Stimulated activated effector memory CD8-positive, alpha-beta T cell treated with anti-CD3 and anti-CD28 coated beads, Interleukin-12 subunit alpha, Interleukin-12 subunit beta, amount 100 ng/mL, for 72 hours (primary cell): Measurements from ENCODE around the gene BARX2.

ENCODE experiments used
- ATAC-seq: fragments of 150-1000 bp; cut with Tn5 transposase; 2 replicates; pipeline ENCODE4 v1.10.0; 2021
- DNase-seq, 2 donors: peaks; one replicate each; pipeline ENCODE4 v3.0.0; 2021 to 2022; ENCODE audit warnings: low spot score in 2 of 2
- H3K27ac Mint-ChIP-seq: one replicate; pipeline ENCODE4 v1.8.0; 2022; ENCODE audit warnings: mild to moderate bottlenecking, mixed read lengths
- H3K36me3 Mint-ChIP-seq: one replicate; pipeline ENCODE4 v1.8.0; 2022; ENCODE audit warnings: mild to moderate bottlenecking, mixed read lengths
- H3K4me1 Mint-ChIP-seq: one replicate; pipeline ENCODE4 v1.8.0; 2022; ENCODE audit warnings: mixed read lengths
- H3K4me3 Mint-ChIP-seq: one replicate; pipeline ENCODE4 v1.8.0; 2022; ENCODE audit warnings: mild to moderate bottlenecking, mixed read lengths
- H3K9me3 Mint-ChIP-seq: one replicate; pipeline ENCODE4 v1.8.0; 2022; ENCODE audit warnings: mixed read lengths

BARX2 gene

GRCh38 chr11:129408865-129409444, 33.3 kb downstream of the BARX2 start:
- no peak for DNase-seq
- no peak overlapping the region for H3K27ac Mint-ChIP-seq
- no peak overlapping the region for H3K4me3 Mint-ChIP-seq
- no peaks in the 10 kb centered on the region for H3K36me3 Mint-ChIP-seq
- no peaks in the 10 kb centered on the region for H3K4me1 Mint-ChIP-seq
- ATAC-seq = no peak
- no peaks in the 10 kb centered on the region for H3K9me3 Mint-ChIP-seq

DNA sequence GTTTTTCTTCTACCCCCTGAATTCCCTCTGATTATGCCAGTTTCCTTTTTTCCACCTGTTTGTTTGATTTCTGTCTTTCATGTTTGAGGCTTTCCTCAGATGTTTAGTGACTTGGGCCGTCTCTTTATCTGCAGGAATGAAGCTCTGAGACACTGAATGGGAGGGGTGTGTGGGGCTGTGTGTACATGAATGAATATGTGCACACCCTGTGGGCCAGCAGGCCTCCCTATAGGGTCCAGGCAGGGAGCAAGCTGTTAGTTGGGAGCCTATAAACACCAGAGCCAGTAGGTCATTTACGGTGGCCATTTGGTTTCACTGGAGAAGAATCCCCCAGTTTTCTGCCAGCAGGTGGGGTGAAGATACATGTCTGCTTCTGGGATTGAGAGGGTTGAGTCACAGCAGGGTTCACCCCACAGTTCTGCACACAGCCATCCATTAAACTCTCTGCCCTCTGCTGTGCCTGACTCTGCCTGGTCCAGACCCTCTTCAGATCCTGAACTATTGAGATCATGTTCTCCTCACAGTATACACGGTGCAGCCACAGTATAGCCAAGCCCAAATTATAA, 34.8 kb downstream of the BARX2 start:
- no peak overlapping the region for H3K4me3 Mint-ChIP-seq

GRCh38 chr11:129412494-129412893, 36.8 kb downstream of the BARX2 start:
- H3K4me1 Mint-ChIP-seq = no peaks in the 10 kb centered on the region
- no peaks in the 10 kb centered on the region for H3K9me3 Mint-ChIP-seq
- DNase-seq (no peak), ATAC-seq (no peak)
- H3K27ac Mint-ChIP-seq = no peak overlapping the region
- no peak overlapping the region for H3K4me3 Mint-ChIP-seq
- H3K36me3 Mint-ChIP-seq = no peaks in the 10 kb centered on the region

More for the DNA sequence above, 34.8 kb downstream of the BARX2 start:
- DNase-seq = no peak
- Mint-ChIP-seq H3K27ac (no peak overlapping the region), H3K36me3 (no peaks in the 10 kb centered on the region), H3K9me3 (no peaks in the 10 kb centered on the region), H3K4me1 (no peaks in the 10 kb centered on the region)
- peak; percentile 43 for ATAC-seq

- no peaks in the 10 kb centered on the region for H3K4me1 Mint-ChIP-seq
- no peaks in the 10 kb centered on the region for H3K36me3 Mint-ChIP-seq
- no peak overlapping the region for H3K27ac Mint-ChIP-seq
- no peaks in the 10 kb centered on the region for H3K9me3 Mint-ChIP-seq
- ATAC-seq (no peak), DNase-seq (no peak)
- no peak overlapping the region for H3K4me3 Mint-ChIP-seq
Observed at GRCh38 chr11:129414144-129414872, 38.7 kb downstream of the BARX2 start.

GRCh38 chr11:129416080-129416820, 40.6 kb downstream of the BARX2 start:
- H3K27ac Mint-ChIP-seq = no peak overlapping the region
- H3K9me3 Mint-ChIP-seq = no peaks in the 10 kb centered on the region
- no peak overlapping the region for H3K4me3 Mint-ChIP-seq
- H3K4me1 Mint-ChIP-seq = no peaks in the 10 kb centered on the region
- H3K36me3 Mint-ChIP-seq = no peaks in the 10 kb centered on the region
- no peak for ATAC-seq
- no peak for DNase-seq

GRCh38 chr11:129417458-129417857, 41.8 kb downstream of the BARX2 start:
- ATAC-seq (no peak), DNase-seq (no peak)
- Mint-ChIP-seq H3K9me3 (no peaks in the 10 kb centered on the region), H3K27ac (no peak overlapping the region), H3K4me3 (no peak overlapping the region), H3K4me1 (no peaks in the 10 kb centered on the region), H3K36me3 (no peaks in the 10 kb centered on the region)

DNA sequence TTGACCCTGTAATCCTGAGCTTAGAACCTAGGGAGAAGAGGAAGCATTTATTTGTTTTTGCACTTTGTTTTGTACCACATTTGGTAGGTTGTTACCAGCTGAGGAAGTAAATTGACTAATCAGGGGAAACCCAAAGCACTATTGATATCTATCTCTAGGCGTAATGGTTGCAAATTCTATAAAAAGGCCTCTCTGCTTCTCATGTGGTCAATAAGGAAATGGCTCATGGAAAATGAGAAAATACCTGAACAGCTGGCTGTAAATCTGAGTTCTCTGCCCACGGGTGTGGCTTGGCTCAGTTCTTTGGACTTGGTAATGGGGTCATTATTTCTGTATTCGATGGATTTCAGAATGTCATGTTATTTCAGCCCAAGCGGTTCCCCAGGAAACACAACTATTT, 42.4 kb downstream of the BARX2 start:
- H3K4me1 Mint-ChIP-seq = no peaks in the 10 kb centered on the region
- no peak overlapping the region for H3K4me3 Mint-ChIP-seq
- no peaks in the 10 kb centered on the region for H3K36me3 Mint-ChIP-seq
- ATAC-seq (no peak), DNase-seq (no peak)
- H3K27ac Mint-ChIP-seq = no peak overlapping the region
- no peaks in the 10 kb centered on the region for H3K9me3 Mint-ChIP-seq

- no peak for ATAC-seq
- Mint-ChIP-seq H3K4me1 (no peaks in the 10 kb centered on the region), H3K27ac (no peak overlapping the region), H3K4me3 (no peak overlapping the region), H3K36me3 (no peaks in the 10 kb centered on the region), H3K9me3 (no peaks in the 10 kb centered on the region)
- no peak for DNase-seq
Observed at GRCh38 chr11:129419386-129419785, 43.7 kb downstream of the BARX2 start.

GRCh38 chr11:129423426-129423825, 47.8 kb downstream of the BARX2 start:
- H3K4me3 Mint-ChIP-seq = no peak overlapping the region
- H3K27ac Mint-ChIP-seq = no peak overlapping the region
- no peaks in the 10 kb centered on the region for H3K9me3 Mint-ChIP-seq
- DNase-seq = no peak
- ATAC-seq = no peak
- no peaks in the 10 kb centered on the region for H3K36me3 Mint-ChIP-seq
- H3K4me1 Mint-ChIP-seq = no peaks in the 10 kb centered on the region

DNA sequence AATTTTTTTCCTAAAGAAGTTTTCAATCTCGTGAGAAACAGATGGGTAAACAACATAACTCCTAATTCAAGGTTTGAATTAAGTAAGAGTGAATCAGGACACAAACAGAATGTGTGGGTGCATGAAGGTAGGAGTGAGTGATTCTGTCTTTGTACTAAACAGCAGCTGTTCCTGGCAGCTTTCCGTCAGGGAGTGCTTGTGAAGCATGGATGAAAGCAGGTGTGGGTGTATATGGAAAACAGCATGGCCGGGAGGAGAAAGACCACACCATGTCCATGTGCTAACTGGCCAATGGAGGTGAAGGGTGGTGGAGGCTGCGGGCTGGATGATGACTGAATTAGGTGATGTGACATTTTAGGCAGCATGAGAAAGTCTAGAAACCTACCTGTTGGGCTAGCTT, 49.6 kb downstream of the BARX2 start:
- H3K36me3 Mint-ChIP-seq = no peaks in the 10 kb centered on the region

GRCh38 chr11:129426038-129426437, 50.4 kb downstream of the BARX2 start:
- Mint-ChIP-seq H3K9me3 (peaks cover 1% of the 10 kb centered on the region), H3K4me3 (no peak overlapping the region), H3K36me3 (no peaks in the 10 kb centered on the region), H3K4me1 (no peaks in the 10 kb centered on the region), H3K27ac (no peak overlapping the region)
- no peak for ATAC-seq
- DNase-seq = no peak

More for the DNA sequence above, 49.6 kb downstream of the BARX2 start:
- Mint-ChIP-seq H3K9me3 (no peaks in the 10 kb centered on the region), H3K4me3 (no peak overlapping the region), H3K27ac (no peak overlapping the region), H3K4me1 (no peaks in the 10 kb centered on the region)
- no peak for DNase-seq
- no peak for ATAC-seq

DNA sequence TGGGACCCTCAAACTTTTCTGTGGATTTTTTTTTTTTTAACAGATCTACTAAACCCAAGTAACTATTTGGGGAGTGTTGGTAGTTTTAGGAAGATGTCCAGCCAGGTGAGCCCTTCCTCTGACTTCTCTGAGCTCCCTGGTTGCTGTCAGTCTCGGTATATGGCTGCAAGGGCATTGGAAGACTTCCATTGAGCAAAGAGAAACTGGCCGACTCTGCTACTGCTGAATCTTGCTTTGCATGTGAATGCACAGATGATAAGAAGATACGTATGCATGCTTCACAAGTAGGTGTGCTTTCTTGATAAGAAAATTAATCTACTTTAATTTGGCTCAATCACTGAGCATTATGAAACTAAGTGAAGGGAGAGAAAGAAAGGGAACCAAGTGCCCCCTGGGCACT, 51.1 kb downstream of the BARX2 start:
- H3K4me3 Mint-ChIP-seq = no peak overlapping the region

GRCh38 chr11:129427376-129427775, 51.7 kb downstream of the BARX2 start:
- Mint-ChIP-seq H3K27ac (no peak overlapping the region), H3K4me1 (no peaks in the 10 kb centered on the region), H3K36me3 (no peaks in the 10 kb centered on the region), H3K4me3 (no peak overlapping the region), H3K9me3 (peaks cover 2% of the 10 kb centered on the region)
- no peak for DNase-seq
- no peak for ATAC-seq

More for the DNA sequence above, 51.1 kb downstream of the BARX2 start:
- DNase-seq (no peak), ATAC-seq (no peak)
- Mint-ChIP-seq H3K36me3 (no peaks in the 10 kb centered on the region), H3K27ac (no peak overlapping the region), H3K4me1 (no peaks in the 10 kb centered on the region), H3K9me3 (peaks cover 2% of the 10 kb centered on the region)

DNA sequence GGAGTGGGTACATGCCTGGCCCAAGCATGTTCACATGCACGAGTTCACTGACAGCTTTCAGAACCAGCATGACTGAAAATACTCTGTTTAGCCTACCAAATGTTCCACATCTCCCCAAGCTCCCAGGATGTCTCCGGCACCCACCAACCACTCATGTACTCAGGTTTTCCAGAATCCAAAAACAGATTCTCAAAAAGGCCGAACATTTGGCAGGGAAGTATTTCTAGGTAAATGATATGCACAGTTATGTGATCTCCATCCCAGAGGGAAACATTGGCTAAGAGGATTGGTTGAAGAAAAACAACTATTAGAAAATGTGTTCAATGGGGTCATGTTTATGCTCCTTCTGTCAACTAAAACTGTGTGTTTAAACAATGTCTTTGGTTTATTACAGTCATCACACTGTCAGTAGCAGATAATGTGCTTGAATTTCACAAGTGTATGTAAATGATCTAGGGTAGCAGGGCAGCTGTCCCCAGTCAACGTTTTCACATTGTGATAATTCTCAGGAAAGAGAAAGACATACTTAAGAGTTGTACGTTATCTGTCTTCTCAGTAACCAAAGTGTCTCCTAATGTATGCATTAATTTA, 52.3 kb downstream of the BARX2 start:
- H3K36me3 Mint-ChIP-seq = no peaks in the 10 kb centered on the region
- DNase-seq (no peak), ATAC-seq (no peak)
- no peaks in the 10 kb centered on the region for H3K4me1 Mint-ChIP-seq
- H3K27ac Mint-ChIP-seq = no peak overlapping the region
- H3K4me3 Mint-ChIP-seq = no peak overlapping the region
- peaks cover 2% of the 10 kb centered on the region for H3K9me3 Mint-ChIP-seq

DNA sequence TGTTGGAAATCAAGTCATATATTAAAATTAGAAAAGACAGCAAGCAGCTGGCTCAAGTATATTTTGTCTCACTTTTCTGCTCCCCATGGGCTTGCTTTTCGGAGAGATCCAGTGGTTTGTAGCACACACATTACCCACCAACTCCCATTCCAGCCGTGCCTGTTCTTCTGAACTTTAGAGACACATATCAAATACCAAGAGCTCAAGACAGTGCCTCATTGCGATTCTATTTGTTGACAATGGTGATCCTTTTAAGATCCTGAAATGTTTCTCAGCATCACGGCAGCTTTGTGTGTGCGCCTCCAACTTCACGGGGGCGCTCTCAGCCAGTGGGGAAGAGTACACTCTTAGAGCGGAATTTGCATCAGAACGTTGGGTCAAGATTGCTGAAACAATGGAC, 52.9 kb downstream of the BARX2 start:
- H3K36me3 Mint-ChIP-seq = no peaks in the 10 kb centered on the region
- H3K27ac Mint-ChIP-seq = no peak overlapping the region
- DNase-seq = no peak
- no peak for ATAC-seq
- peaks cover 2% of the 10 kb centered on the region for H3K9me3 Mint-ChIP-seq
- no peaks in the 10 kb centered on the region for H3K4me1 Mint-ChIP-seq
- no peak overlapping the region for H3K4me3 Mint-ChIP-seq
